ENCODE measurements around the gene PTPN6.

- TF ChIP-seq BHLHE40 (IDR thresholded peaks at IDR 0.05; ENCODE audit: borderline replicate concordance) (no peak), ELF4 (IDR thresholded peaks at IDR 0.05) (no peak), FOXM1 (IDR thresholded peaks at IDR 0.05; ENCODE audit: borderline replicate concordance) (no peak), LEF1 (IDR thresholded peaks at IDR 0.05; ENCODE audit: borderline replicate concordance) (no peak), ARNT (IDR thresholded peaks at IDR 0.05) (no peak), ZNF384 (IDR thresholded peaks at IDR 0.05) (no peak), FOXA1 (IDR thresholded peaks at IDR 0.05) (no peak), SP1 (IDR thresholded peaks at IDR 0.05) (no peak), TARDBP (IDR thresholded peaks at IDR 0.05) (no peak), NFRKB (IDR thresholded peaks at IDR 0.05) (no peak), PKNOX1 (IDR thresholded peaks at IDR 0.05) (no peak), CTBP1 (IDR thresholded peaks at IDR 0.05; ENCODE audit: borderline replicate concordance) (no peak), HDGF (IDR thresholded peaks at IDR 0.05; ENCODE audit: borderline replicate concordance) (no peak), FOXK2 (IDR thresholded peaks at IDR 0.05) (no peak)
These were observed 755 bp upstream of the PTPN6 start for GRCh38 chr12:6950401-6950801.

Measured in HEK293T (cell line).